ENCODE data around the gene CHD1.

DNA sequence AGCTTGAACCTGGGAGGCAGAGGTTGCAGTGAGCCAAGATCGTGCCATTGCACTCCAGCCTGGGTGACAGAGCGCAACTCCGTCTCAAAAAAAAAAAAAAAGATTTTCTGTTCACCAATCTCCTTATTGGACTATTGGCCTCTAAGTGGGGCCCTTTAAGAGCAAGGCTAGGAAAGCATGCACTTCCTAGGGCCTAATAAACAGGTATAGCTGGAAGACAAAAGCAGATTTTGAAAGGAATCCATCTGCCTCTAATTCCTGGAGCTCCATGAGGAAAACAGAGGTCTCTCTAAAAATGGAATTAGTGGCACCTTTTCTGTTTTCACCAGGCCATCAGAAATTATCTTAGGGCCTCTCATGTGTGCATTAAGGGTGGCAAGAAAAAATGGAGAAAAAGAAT is 85.3 kb downstream of the CHD1 start:
- TF ChIP-seq, protein P1, sequence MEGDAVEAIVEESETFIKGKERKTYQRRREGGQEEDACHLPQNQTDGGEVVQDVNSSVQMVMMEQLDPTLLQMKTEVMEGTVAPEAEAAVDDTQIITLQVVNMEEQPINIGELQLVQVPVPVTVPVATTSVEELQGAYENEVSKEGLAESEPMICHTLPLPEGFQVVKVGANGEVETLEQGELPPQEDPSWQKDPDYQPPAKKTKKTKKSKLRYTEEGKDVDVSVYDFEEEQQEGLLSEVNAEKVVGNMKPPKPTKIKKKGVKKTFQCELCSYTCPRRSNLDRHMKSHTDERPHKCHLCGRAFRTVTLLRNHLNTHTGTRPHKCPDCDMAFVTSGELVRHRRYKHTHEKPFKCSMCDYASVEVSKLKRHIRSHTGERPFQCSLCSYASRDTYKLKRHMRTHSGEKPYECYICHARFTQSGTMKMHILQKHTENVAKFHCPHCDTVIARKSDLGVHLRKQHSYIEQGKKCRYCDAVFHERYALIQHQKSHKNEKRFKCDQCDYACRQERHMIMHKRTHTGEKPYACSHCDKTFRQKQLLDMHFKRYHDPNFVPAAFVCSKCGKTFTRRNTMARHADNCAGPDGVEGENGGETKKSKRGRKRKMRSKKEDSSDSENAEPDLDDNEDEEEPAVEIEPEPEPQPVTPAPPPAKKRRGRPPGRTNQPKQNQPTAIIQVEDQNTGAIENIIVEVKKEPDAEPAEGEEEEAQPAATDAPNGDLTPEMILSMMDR (conservative IDR thresholded peaks at IDR 0.05 in 1 of 2, IDR thresholded peaks at IDR 0.05 in 1 of 2; ENCODE audit: low read depth in 1 of 2, low read length in 2 of 2): no peak
- TF ChIP-seq EZH2 (IDR thresholded peaks at IDR 0.05; ENCODE audit: low read length, missing control alignments): no peak
